H9 (cell line): ENCODE data around the gene TRAF3. TPM values are rescaled to one million over a fixed set of nuclear protein-coding genes. Genes with fewer than 3 reads are reported as not detected.

ENCODE experiments used
- DNase-seq: peaks from one replicate; pipeline ENCODE4 v3.0.0-alpha.2; 2017
- H2AFZ ChIP-seq: one replicate; pipeline ENCODE4 v1.6.1; 2013; ENCODE audit warnings: mild to moderate bottlenecking, low read length, control low read depth, moderate library complexity
- H2AK5ac ChIP-seq: 2 replicates; pipeline ENCODE4 v1.6.1; 2013; ENCODE audit warnings: low read length, control low read depth, mixed read lengths; ENCODE audit not compliant: insufficient read length
- H2BK120ac ChIP-seq: one replicate; pipeline ENCODE4 v1.6.1; 2013; ENCODE audit warnings: low read depth, mild to moderate bottlenecking, low read length, control low read depth, inconsistent platforms; ENCODE audit not compliant: poor library complexity, severe bottlenecking
- H2BK12ac ChIP-seq: 2 replicates; pipeline ENCODE4 v1.6.1; 2013; ENCODE audit warnings: low read length, control low read depth, mixed read lengths, low read depth; ENCODE audit not compliant: insufficient read length
- H2BK15ac ChIP-seq: 2 replicates; pipeline ENCODE4 v1.6.1; 2013; ENCODE audit warnings: low read depth, low read length, control low read depth
- H2BK20ac ChIP-seq: one replicate; pipeline ENCODE4 v1.6.1; 2013; ENCODE audit warnings: low read depth, mild to moderate bottlenecking, low read length, control low read depth, inconsistent platforms; ENCODE audit not compliant: poor library complexity, severe bottlenecking
- H2BK5ac ChIP-seq: 2 replicates; pipeline ENCODE4 v1.6.1; 2013; ENCODE audit warnings: low read length, control low read depth, mixed read lengths; ENCODE audit not compliant: insufficient read length
- H3K14ac ChIP-seq: 2 replicates; pipeline ENCODE4 v1.6.1; 2013; ENCODE audit warnings: low read length, control low read depth; ENCODE audit not compliant: insufficient read depth
- H3K18ac ChIP-seq: 2 replicates; pipeline ENCODE4 v1.6.1; 2013; ENCODE audit warnings: low read depth, mild to moderate bottlenecking, mixed read lengths, low read length, control low read depth; ENCODE audit not compliant: insufficient read length
- H3K23ac ChIP-seq: 2 replicates; pipeline ENCODE4 v1.6.1; 2013; ENCODE audit warnings: low read length, control low read depth, mixed read lengths, low read depth; ENCODE audit not compliant: insufficient read length
- H3K23me2 ChIP-seq: 2 replicates; pipeline ENCODE4 v1.6.1; 2013; ENCODE audit warnings: low read depth, mild to moderate bottlenecking, mixed read lengths, low read length, control low read depth; ENCODE audit not compliant: insufficient read length, poor library complexity, severe bottlenecking
- H3K27ac ChIP-seq: 2 replicates; pipeline ENCODE4 v1.5.1; 2013; ENCODE audit warnings: low read length, control low read depth, mixed read lengths, low read depth; ENCODE audit not compliant: insufficient read length
- H3K27me3 ChIP-seq: 2 replicates; pipeline ENCODE4 v1.6.1; 2013; ENCODE audit warnings: low read length, control low read depth, inconsistent platforms; ENCODE audit not compliant: insufficient read depth
- H3K4ac ChIP-seq: 2 replicates; pipeline ENCODE4 v1.6.1; 2013; ENCODE audit warnings: low read depth, mild to moderate bottlenecking, control low read depth, inconsistent platforms, low read length, moderate library complexity
- H3K4me1 ChIP-seq: 2 replicates; pipeline ENCODE4 v1.6.1; 2013; ENCODE audit warnings: low read length, control low read depth, inconsistent platforms; ENCODE audit not compliant: insufficient read depth
- H3K4me2 ChIP-seq: 2 replicates; pipeline ENCODE4 v1.6.1; 2013; ENCODE audit warnings: low read length, control low read depth, mixed read lengths; ENCODE audit not compliant: insufficient read length, insufficient read depth
- H3K56ac ChIP-seq: 2 replicates; pipeline ENCODE4 v1.6.1; 2013; ENCODE audit warnings: low read depth, mild to moderate bottlenecking, mixed read lengths, low read length, control low read depth; ENCODE audit not compliant: insufficient read length
- H3K79me1 ChIP-seq: 2 replicates; pipeline ENCODE4 v1.6.1; 2013; ENCODE audit warnings: low read depth, mild to moderate bottlenecking, moderate library complexity, low read length, control low read depth, inconsistent platforms; ENCODE audit not compliant: insufficient read depth, poor library complexity, severe bottlenecking
- H3K79me2 ChIP-seq: 2 replicates; pipeline ENCODE4 v1.6.1; 2013; ENCODE audit warnings: low read length, control low read depth, inconsistent platforms; ENCODE audit not compliant: insufficient read depth
- H3K9ac ChIP-seq: 2 replicates; pipeline ENCODE4 v1.6.1; 2013; ENCODE audit warnings: low read length, control low read depth, mixed read lengths; ENCODE audit not compliant: insufficient read length; ENCODE audit errors: extremely low read depth
- H3K9me3 ChIP-seq: one replicate; pipeline ENCODE4 v1.6.1; 2013; ENCODE audit warnings: low read depth, low read length, inconsistent platforms; ENCODE audit not compliant: control insufficient read depth
- H3T11ph ChIP-seq: one replicate; pipeline ENCODE4 v1.6.1; 2013; ENCODE audit warnings: mild to moderate bottlenecking, low read length, control low read depth, inconsistent platforms
- H4K20me1 ChIP-seq: one replicate; pipeline ENCODE4 v1.6.1; 2013; ENCODE audit not compliant: control insufficient read depth, insufficient read length, insufficient read depth
- H4K5ac ChIP-seq: 2 replicates; pipeline ENCODE4 v1.6.1; 2013; ENCODE audit warnings: low read depth, mild to moderate bottlenecking, mixed read lengths, low read length, control low read depth; ENCODE audit not compliant: insufficient read length
- H4K8ac ChIP-seq: replicated peaks from 2 replicates; pipeline ENCODE4 v1.6.1; 2013; ENCODE audit warnings: low read length, control low read depth, mixed read lengths, low read depth; ENCODE audit not compliant: insufficient read length
- H4K91ac ChIP-seq: 2 replicates; pipeline ENCODE4 v1.6.1; 2013; ENCODE audit warnings: low read depth, mild to moderate bottlenecking, moderate library complexity, mixed read lengths, low read length, control low read depth; ENCODE audit not compliant: insufficient read length
- H3K27ac Mint-ChIP-seq, 3 experiments: 2 replicates in 2 of 3; 3 replicates in 1 of 3; pipeline ENCODE4 v1.8.0; 2020 to 2021; ENCODE audit warnings: mixed read lengths in 3 of 3, mild to moderate bottlenecking in 1 of 3, moderate library complexity in 1 of 3
- H3K27me3 Mint-ChIP-seq: 2 replicates; pipeline ENCODE4 v1.8.0; 2021; ENCODE audit warnings: low read depth, mild to moderate bottlenecking, moderate library complexity, mixed read lengths
- H3K36me3 Mint-ChIP-seq, 3 experiments: 2 replicates in 2 of 3; 3 replicates in 1 of 3; pipeline ENCODE4 v1.8.0; 2020 to 2021; ENCODE audit warnings: low read depth in 3 of 3, mixed read lengths in 3 of 3; ENCODE audit not compliant: insufficient read depth in 1 of 3
- H3K4me1 Mint-ChIP-seq, 2 experiments: 2 replicates each; pipeline ENCODE4 v1.8.0; 2020; ENCODE audit warnings: mixed read lengths in 2 of 2
- H3K4me3 Mint-ChIP-seq, 2 experiments: 2 replicates in 1 of 2; 3 replicates in 1 of 2; pipeline ENCODE4 v1.8.0; 2020 to 2021; ENCODE audit warnings: mild to moderate bottlenecking in 2 of 2, mixed read lengths in 2 of 2, moderate library complexity in 1 of 2
- H3K9me3 Mint-ChIP-seq, 2 experiments: 2 replicates in 1 of 2; 3 replicates in 1 of 2; pipeline ENCODE4 v1.8.0; 2020; ENCODE audit warnings: mild to moderate bottlenecking in 2 of 2, mixed read lengths in 2 of 2, moderate library complexity in 1 of 2
- CTCF ChIP-seq: fragments of 200-600 bp; sonication (generic); conservative IDR thresholded peaks from 3 replicates; pipeline ENCODE4 v1.8.0; 2021; ENCODE audit warnings: antibody characterized with exemption, mild to moderate bottlenecking
- WGBS: extraction: QIAGEN DNeasy Blood & Tissue Kit; methylation state at CpG from one replicate; pipeline ENCODE4 v1.1.7; 2013; ENCODE audit warnings: missing lambda C conversion rate, low lambda C conversion rate, mixed read lengths; ENCODE audit not compliant: insufficient read length; ENCODE audit errors: extremely low coverage; 5-methylcytosine and 5-hydroxymethylcytosine counted together
- total RNA-seq: library from RNA; stranded (reverse); gene quantifications from 2 replicates; pipeline ENCODE4 v1.2.1, GENCODE V29; 2021

Gene TRAF3
- total RNA-seq, 1 experiment from 2014 or later = 9.6 TPM

DNA sequence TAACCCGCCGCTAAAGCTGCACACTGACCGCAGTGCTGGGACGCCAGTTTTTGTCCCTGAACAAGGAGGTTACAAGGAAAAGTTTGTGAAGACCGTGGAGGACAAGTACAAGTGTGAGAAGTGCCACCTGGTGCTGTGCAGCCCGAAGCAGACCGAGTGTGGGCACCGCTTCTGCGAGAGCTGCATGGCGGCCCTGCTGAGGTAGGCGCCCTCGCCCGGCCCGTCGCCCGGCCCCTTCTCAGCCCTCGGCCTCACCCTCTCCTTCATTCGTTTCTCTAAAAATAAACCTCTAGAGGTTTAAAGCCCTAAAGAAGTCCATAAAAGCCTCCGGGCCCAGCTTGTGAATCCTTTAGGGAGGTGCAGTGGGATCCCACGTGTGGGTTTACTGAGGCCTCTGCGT lies 93.0 kb downstream of the TRAF3 start:
- Histone ChIP-seq H3K18ac (no peak overlapping the region), H4K8ac (no peak overlapping the region), H2BK120ac (no peak overlapping the region), H3K4ac (no peak overlapping the region), H3K14ac (no peak overlapping the region), H3K23ac (no peak overlapping the region), H4K91ac (no peak overlapping the region), H2BK5ac (no peak overlapping the region), H3K27me3 (no peaks in the 10 kb centered on the region), H3T11ph (no peak overlapping the region), H3K27ac (no peak overlapping the region), H4K5ac (no peak overlapping the region), H4K20me1 (no peaks in the 10 kb centered on the region), H2BK12ac (no peak overlapping the region), H2AK5ac (no peak overlapping the region), H3K4me2 (no peak overlapping the region), H2BK15ac (no peak overlapping the region), H2AFZ (no peak overlapping the region), H3K23me2 (no peaks in the 10 kb centered on the region), H2BK20ac (no peak overlapping the region), H3K79me1 (no peaks in the 10 kb centered on the region), H3K79me2 (no peaks in the 10 kb centered on the region), H3K9ac (no peak overlapping the region), H3K56ac (no peak overlapping the region), H3K9me3 (no peaks in the 10 kb centered on the region), H3K4me1 (no peaks in the 10 kb centered on the region)
- no peak for TF ChIP-seq CTCF
- Mint-ChIP-seq H3K27ac (no peak overlapping the region; a peak in 1 of 7 replicates), H3K36me3 (peaks cover 0 to 18% (median 2%) of the 10 kb centered on the region in 3 experiments; a peak in 3 of 7 replicates), H3K4me1 (peaks cover 14% of the 10 kb centered on the region in 2 experiments), H3K9me3 (peaks cover 0 to 3% of the 10 kb centered on the region in 2 experiments; a peak in 1 of 5 replicates), H3K4me3 (no peak overlapping the region), H3K27me3 (no peaks in the 10 kb centered on the region)
- no peak for DNase-seq
- no CpG with 5 or more reads among the region's 21 CpGs for WGBS
